PFSK-1 (cell line): ENCODE measurements around the gene MAX.

Source experiments
- FOXP2 ChIP-seq: optimal IDR thresholded peaks from 2 replicates; pipeline ENCODE3; 2011; ENCODE audit warnings: borderline replicate concordance, control low read depth, inconsistent platforms; ENCODE audit not compliant: insufficient read depth; ENCODE audit errors: extremely low read length, extremely low read depth
- POLR2AphosphoS5 ChIP-seq: IDR thresholded peaks from 2 replicates; pipeline ENCODE4 v1.6.1; 2012; ENCODE audit warnings: low read depth, mild to moderate bottlenecking, control low read depth, low read length, moderate library complexity
- REST ChIP-seq, 2 experiments: IDR thresholded peaks; 2 replicates each; pipeline versions ENCODE4 v1.6.1 to v1.8.0; 2011 to 2012; ENCODE audit warnings: low read depth in 2 of 2, low read length in 2 of 2, control low read depth in 1 of 2, inconsistent platforms in 1 of 2, mild to moderate bottlenecking in 1 of 2, moderate library complexity in 1 of 2; ENCODE audit not compliant: insufficient read depth in 1 of 2
- SIN3A ChIP-seq: IDR thresholded peaks from 2 replicates; pipeline ENCODE4 v1.6.1; 2012; ENCODE audit warnings: mild to moderate bottlenecking, low read length, moderate library complexity, borderline replicate concordance; ENCODE audit not compliant: insufficient read depth
- TAF1 ChIP-seq: IDR thresholded peaks from 2 replicates; pipeline ENCODE4 v1.6.1; 2012; ENCODE audit warnings: low read length, control low read depth, borderline replicate concordance; ENCODE audit not compliant: insufficient read depth

MAX gene

GRCh38 chr14:65107200-65107599 is 4.9 kb upstream of the MAX start:
- TF ChIP-seq REST (IDR thresholded peaks at IDR 0.05; ENCODE audit: insufficient read depth in 1 of 2, low read depth in 2 of 2, low read length in 2 of 2), result no peak
- TF ChIP-seq SIN3A, result no peak
- no peak for TF ChIP-seq POLR2AphosphoS5

- no peak for TF ChIP-seq REST (IDR thresholded peaks at IDR 0.05; ENCODE audit: insufficient read depth in 1 of 2, low read depth in 2 of 2, low read length in 2 of 2)
- TF ChIP-seq SIN3A, result no peak
- TF ChIP-seq FOXP2, result no peak
- TF ChIP-seq POLR2AphosphoS5, result no peak
- TF ChIP-seq TAF1, result no peak
Measured at GRCh38 chr14:65106736-65107135, 4.4 kb upstream of the MAX start.

- TF ChIP-seq TAF1 (no peak), SIN3A (no peak), POLR2AphosphoS5 (no peak), REST (IDR thresholded peaks at IDR 0.05; ENCODE audit: insufficient read depth in 1 of 2, low read depth in 2 of 2, low read length in 2 of 2) (no peak), FOXP2 (no peak)
Measured at GRCh38 chr14:65106316-65106715, 4.0 kb upstream of the MAX start.

- TF ChIP-seq POLR2AphosphoS5 (no peak), REST (IDR thresholded peaks at IDR 0.05; ENCODE audit: insufficient read depth in 1 of 2, low read depth in 2 of 2, low read length in 2 of 2) (no peak), FOXP2 (no peak), SIN3A (no peak), TAF1 (no peak)
Measured at GRCh38 chr14:65104791-65105190, 2.5 kb upstream of the MAX start.

- TF ChIP-seq POLR2AphosphoS5 (no peak), SIN3A (no peak), FOXP2 (no peak), TAF1 (no peak), REST (IDR thresholded peaks at IDR 0.05; ENCODE audit: insufficient read depth in 1 of 2, low read depth in 2 of 2, low read length in 2 of 2) (no peak)
Measured at GRCh38 chr14:65103150-65103760, 938 bp upstream of the MAX start.
